Lung microvascular endothelial cell (primary cell): ENCODE results near the gene NUDT4. TPM values are rescaled to one million over a fixed set of nuclear protein-coding genes. Genes with fewer than 3 reads are reported as not detected.
"Not testable (repeated sequence)": the region's sequence is repeated elsewhere in the genome, so short reads cannot be mapped to it uniquely, and the experiment has no call there.

Experiments used
- DNase-seq, 2 donors: peaks; one replicate each; pipeline versions ENCODE4 v3.0.0 to v3.0.0-alpha.2; 2010; ENCODE audit warnings: low read depth in 2 of 2
- total RNA-seq: library from RNA; depleted of rRNA; stranded (reverse); fragments of >200 nt; gene quantifications from 2 replicates; pipeline ENCODE4 v1.2.1, GENCODE V29; 2014

The NUDT4 gene
- total RNA-seq, 1 donor from 2014 or later = 71.8 TPM

DNA sequence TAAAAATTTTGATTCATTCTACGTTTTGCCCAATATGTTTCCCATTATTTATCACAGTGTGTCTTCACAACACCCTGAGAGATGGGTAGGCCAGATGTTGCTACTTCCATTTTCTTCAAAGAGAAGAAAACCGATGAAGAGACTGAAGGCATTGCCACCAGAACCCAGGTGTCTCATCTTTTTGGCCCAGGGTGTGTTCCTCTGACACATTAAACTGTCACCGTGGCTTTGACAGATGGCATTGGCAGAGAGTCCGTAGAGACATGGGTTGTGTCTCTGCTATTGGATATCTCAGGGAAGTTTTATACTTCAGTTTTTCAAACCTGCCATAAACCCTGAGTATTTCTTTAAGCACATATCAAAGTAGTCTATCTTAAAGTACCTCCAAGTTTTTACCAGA lies 11.3 kb upstream of the NUDT4 start:
- DNase-seq = no peak

- no peak for DNase-seq
These were observed 9.0 kb upstream of the NUDT4 start for GRCh38 chr12:93368766-93369165.

- no peak for DNase-seq
These were observed 8.2 kb upstream of the NUDT4 start for GRCh38 chr12:93369505-93369904.

DNA sequence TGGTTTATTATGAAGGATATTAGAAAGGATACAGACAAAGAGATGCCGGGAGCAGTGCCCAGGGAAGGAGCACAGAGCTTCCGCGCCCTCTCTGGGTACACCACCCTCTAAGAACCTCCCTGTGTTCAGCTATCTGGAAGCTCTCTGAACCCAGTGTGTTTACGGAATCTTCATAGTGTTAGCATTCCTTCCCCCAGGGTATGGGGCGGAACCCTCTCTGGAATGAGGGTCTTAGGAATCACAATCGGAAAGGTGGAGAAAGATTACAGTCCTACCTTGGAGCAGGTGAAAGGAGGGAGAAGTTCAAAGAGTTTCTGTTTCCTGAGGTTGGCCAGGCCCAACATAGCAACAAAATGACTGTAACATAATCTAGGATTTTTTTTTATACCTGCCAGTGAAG lies 6.8 kb upstream of the NUDT4 start:
- no peak for DNase-seq

- DNase-seq = no peak
These were observed 3.6 kb upstream of the NUDT4 start for GRCh38 chr12:93373961-93374656.

DNA sequence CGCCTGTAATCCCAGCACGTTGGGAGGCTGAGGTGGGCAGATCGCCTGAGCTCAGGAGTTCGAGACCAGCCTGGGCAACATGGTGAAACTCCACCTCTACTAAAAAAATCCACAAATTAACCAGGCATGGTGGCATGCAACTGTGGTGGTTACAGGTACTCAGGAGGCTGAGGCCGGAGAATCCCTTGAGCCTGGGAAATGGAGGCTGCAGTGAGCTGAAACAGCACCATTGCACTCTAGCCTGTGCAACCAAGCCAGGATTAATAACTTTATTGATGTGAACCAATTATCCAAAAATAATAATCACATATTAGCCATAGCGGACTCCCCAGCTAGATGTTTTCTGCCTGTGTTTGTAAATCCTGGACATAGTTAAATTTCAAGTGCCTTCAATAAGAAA lies 1.8 kb upstream of the NUDT4 start:
- no peak for DNase-seq

GRCh38 chr12:93376436-93377251 lies 1.1 kb upstream of the NUDT4 start:
- DNase-seq = peak in 1 of 2 donors; percentile 69

DNA sequence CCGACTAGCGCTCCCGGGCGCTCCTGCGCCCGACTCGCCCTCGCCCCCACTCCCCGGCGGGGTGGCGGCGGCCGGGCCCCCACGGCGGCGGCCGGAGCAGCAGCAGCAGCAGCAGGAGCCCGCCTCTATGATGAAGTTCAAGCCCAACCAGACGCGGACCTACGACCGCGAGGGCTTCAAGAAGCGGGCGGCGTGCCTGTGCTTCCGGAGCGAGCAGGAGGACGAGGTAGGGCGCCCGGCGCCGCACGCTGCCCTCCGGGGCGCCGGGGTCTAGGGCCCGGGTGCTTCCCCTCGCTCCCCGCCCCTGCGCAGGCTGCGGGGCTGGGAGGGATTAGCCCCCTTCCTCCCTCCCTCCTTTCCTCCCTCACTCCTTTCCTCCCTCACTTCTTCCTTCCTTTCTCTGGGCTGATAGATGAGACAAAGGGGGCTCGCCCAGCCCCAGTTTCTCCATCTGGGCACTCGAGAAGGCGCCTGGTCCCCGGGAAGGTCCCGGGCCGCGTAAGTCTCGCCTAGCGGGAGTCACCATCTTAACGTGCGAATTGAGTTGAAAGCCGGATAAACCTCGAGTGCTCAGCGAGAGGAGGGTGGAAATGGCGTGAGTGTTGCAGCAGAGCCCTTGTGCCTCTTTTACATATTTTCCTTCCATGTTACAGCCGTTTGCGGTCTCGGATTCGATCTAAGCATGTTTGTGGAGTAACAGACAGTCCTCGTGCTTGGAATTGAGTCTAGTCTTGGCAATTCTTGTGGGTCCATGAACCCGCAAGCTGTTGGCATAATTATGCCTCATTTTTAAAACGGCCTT lies 672 bp downstream of the NUDT4 start:
- peak in 1 of 2 donors; percentile 74 for DNase-seq

DNA sequence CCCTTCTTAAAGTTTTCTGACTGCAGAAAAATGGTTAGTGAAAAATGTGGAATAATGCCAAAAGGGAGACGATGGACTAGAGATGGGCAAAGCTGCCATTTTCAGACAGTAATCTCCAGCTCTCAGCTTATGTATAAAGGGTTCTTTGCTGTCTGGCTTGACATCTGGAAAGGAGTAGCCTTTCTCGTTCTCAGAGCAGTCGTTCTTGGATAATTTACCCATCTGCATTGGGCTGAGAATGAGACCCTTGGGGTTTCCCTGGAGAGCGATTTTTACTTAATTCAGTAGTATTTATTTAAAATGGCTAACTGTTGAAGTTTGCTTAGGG lies 1.2 kb downstream of the NUDT4 start:
- no peak for DNase-seq

GRCh38 chr12:93379326-93379980 lies 1.7 kb downstream of the NUDT4 start:
- DNase-seq = peak in 1 of 2 donors; percentile 31

- peak in 1 of 2 donors; percentile 38 for DNase-seq
These were observed 2.2 kb downstream of the NUDT4 start for GRCh38 chr12:93379981-93380361.

GRCh38 chr12:93380480-93381121 lies 2.9 kb downstream of the NUDT4 start:
- peak; percentile 60 to 70 for DNase-seq

DNA sequence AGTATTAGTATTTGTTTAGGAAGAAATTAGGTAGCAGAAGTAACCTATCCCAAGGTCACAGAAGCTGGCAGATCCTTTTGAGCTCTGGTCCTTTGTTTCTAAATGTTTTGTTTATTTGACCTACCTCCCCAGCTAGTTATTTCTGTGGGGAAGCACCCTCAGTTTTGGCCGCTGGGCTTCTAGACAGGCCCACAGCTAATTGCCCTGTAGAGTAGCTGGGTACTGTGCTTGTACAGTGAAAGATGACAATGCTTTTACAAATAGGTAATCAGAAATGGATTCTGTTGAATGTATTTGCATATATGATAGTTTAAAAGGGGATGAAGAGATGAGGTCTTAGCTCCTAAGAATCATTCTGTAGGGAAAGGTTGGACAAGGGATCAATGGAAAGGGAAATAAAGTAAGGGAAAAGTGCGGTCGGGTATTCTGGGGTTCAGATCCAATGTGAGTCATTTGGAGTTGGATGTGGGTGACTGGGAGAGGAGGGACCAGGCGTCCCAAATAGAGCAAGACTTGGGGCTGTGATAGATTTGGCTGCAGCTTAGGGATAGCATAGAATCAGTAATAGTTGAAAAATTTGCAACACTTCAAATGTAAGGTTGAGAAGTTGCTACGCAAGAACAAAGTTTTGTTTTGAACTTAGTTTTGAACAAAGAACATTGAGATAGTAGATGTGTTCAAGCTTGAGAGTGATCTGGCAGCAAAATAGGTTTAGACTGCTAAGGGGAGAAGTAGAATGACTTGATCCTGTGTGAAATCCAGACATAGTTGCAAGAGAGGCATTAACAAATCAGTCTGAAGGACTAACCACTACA lies 3.6 kb downstream of the NUDT4 start:
- DNase-seq = peak in 1 of 2 donors; percentile 39

- not testable (repeated sequence) for DNase-seq
These were observed 4.3 kb downstream of the NUDT4 start for GRCh38 chr12:93381976-93382437.

DNA sequence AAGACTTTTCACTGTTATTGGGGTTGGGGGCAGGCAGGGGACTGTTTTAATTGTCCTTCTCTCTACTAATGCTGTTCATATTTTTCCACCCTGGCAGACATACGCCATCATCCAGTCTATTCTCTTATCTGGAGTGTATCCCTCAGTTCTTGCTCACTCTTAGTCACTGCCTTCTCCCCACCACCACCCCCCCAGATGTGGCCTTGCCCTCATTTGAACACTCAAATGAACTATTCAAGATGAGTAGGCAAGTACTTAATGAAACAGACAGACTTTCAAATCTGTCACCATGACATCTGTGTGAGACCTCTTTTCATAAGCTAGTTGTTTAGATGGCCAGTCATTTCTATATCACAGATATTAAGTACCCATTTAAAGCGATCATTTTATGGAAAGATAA lies 10.1 kb downstream of the NUDT4 start:
- peak in 1 of 2 donors; percentile 72 for DNase-seq

GRCh38 chr12:93390031-93390430 lies 12.3 kb downstream of the NUDT4 start:
- DNase-seq = no peak

GRCh38 chr12:93390549-93391297 lies 13.0 kb downstream of the NUDT4 start:
- DNase-seq = no peak

DNA sequence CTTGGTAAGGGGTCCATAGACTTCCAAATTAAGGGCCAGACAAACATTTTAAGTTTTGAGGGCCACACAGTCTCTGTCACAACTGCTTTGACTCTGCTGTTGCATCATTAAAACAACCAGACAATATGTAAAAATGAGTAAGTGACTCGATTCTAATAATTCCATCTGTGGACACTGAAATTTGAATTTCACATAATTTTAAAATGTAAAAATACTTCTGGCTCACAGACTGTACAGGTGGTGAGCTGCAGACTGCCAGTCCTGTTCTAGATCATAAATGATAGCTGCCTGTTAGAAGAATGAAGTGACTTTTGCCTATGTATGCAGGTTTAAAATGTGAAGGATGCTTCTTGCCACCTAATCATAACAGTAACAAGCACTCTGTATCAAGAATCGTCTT lies 15.7 kb downstream of the NUDT4 start:
- DNase-seq = no peak

DNA sequence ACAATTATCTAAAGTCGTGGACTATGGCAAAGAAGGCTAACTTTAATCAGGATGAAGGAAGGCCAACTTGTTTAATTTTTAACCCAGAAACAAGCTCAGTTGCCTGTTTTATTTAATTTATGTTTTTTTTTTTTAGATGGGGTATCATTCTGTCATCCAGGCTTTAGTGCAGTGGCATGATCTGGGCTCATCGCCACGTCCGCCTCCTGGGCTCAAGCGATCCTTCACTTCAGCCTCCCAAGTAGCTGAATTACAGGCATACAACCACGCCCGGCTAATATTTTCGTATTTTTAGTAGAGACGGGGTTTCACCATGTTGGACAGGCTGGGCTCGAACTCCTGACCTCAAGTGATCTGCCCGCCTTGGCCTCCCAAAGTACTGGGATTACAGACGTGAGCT lies 19.7 kb downstream of the NUDT4 start:
- DNase-seq = no peak
